Effector memory CD4-positive, alpha-beta T cell (primary cell): ENCODE data around the gene KIAA1671.

Experiments used
- DNase-seq, 3 donors: peaks; one replicate each; pipeline ENCODE4 v3.0.0-alpha.2; 2020
- H3K27ac ChIP-seq: 2 replicates; pipeline ENCODE4 v1.7.0; 2013; ENCODE audit warnings: mild to moderate bottlenecking, low read length, moderate library complexity; ENCODE audit not compliant: insufficient read depth, poor library complexity, severe bottlenecking
- H3K27me3 ChIP-seq: replicated peaks from 2 replicates; pipeline ENCODE4 v1.7.0; 2013; ENCODE audit warnings: mild to moderate bottlenecking, low read length; ENCODE audit not compliant: insufficient read depth, control insufficient read depth, poor library complexity, severe bottlenecking
- H3K36me3 ChIP-seq: 2 replicates; pipeline ENCODE4 v1.7.0; 2013; ENCODE audit warnings: mild to moderate bottlenecking, low read length, moderate library complexity; ENCODE audit not compliant: control insufficient read depth, insufficient read depth
- H3K4me1 ChIP-seq: 2 replicates; pipeline ENCODE4 v1.7.0; 2013; ENCODE audit warnings: low read length, mild to moderate bottlenecking; ENCODE audit not compliant: control insufficient read depth, insufficient read depth, poor library complexity, severe bottlenecking
- H3K4me3 ChIP-seq: 2 replicates; pipeline ENCODE4 v1.7.0; 2013; ENCODE audit warnings: low read length, low read depth, mild to moderate bottlenecking; ENCODE audit not compliant: insufficient read depth, poor library complexity, severe bottlenecking
- H3K9me3 ChIP-seq: 2 replicates; pipeline ENCODE4 v1.7.0; 2013; ENCODE audit warnings: mild to moderate bottlenecking, low read length, moderate library complexity; ENCODE audit not compliant: control insufficient read depth

KIAA1671 gene

GRCh38 chr22:25021976-25022711 lies 69.6 kb downstream of the KIAA1671 start:
- no peak overlapping the region for H3K4me3 ChIP-seq
- H3K27me3 ChIP-seq: no peaks in the 10 kb centered on the region
- H3K9me3 ChIP-seq: no peaks in the 10 kb centered on the region
- no peak overlapping the region for H3K27ac ChIP-seq
- no peaks in the 10 kb centered on the region for H3K36me3 ChIP-seq
- H3K4me1 ChIP-seq: peaks cover 4% of the 10 kb centered on the region
- DNase-seq: no peak

DNA sequence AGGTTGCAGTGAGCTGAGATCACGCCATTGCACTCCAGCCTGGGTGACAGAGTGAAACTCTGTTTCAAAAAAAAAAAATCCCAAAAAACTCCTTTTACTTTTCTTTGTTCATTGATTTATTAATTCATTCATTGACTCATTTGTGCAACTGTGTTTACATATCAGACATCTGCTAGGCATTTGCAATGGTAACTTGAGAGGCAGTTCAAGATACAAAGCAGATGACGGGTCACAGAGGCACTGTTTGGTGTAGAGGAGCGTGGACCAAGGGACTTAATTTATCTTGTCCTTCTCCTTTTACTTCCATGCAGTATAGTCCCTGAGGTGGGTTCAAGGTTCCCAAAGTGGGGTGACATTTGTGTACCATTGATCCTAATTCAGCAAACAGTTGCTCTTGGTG lies 71.4 kb downstream of the KIAA1671 start:
- DNase-seq: no peak
- Histone ChIP-seq H3K4me1 (peaks cover 4% of the 10 kb centered on the region), H3K36me3 (no peaks in the 10 kb centered on the region), H3K27ac (no peak overlapping the region), H3K27me3 (no peaks in the 10 kb centered on the region), H3K9me3 (no peaks in the 10 kb centered on the region), H3K4me3 (no peak overlapping the region)

- DNase-seq: no peak
- Histone ChIP-seq H3K27ac (no peak overlapping the region), H3K9me3 (no peaks in the 10 kb centered on the region), H3K36me3 (no peaks in the 10 kb centered on the region), H3K4me3 (no peak overlapping the region), H3K27me3 (no peaks in the 10 kb centered on the region), H3K4me1 (peaks cover 4% of the 10 kb centered on the region)
These were observed 72.4 kb downstream of the KIAA1671 start for GRCh38 chr22:25024895-25025294.

DNA sequence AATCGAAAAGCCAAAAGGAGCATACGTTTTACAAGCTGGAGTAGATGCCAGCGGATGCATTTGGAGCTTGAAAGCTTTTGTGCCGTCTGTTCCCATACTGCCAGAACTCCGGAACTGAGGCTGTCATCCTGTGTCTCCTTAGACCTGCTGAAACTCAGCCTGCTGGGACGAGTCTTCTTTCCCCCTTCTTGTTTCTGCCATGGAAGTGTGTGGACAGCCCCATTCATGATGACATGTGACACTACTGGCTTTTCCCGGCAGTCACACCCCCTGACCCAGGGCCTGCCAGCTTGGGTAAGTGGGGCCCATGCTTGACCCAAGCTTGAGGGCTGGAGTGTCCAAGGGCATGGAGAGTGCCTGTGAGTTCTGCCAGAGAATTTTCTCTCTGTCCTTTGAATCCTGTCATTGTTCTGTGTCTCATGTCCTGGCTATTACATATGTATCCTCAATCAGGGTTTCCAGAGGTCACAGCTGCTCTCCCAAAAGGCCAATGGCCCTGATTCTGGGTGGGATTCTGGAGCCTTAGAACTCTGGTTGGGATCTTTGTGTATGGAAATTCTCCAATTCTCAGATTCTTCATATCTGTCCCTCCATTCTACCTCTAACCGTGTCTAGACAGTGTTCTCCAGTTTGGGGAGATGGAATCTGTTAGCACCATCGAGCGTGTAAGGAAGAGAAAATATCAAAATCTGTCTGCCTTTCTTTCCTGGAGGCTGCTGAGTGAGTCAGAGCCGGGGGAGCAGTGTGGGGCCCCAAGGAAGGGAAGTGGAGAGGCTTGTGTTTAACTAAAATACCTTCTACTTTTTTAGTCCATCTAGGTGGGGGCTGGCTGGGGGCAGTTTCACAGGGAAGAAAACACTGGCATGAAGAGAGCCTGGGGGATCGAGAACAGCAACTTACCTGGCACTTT lies 73.2 kb downstream of the KIAA1671 start:
- H3K4me1 ChIP-seq: peaks cover 4% of the 10 kb centered on the region
- no peaks in the 10 kb centered on the region for H3K9me3 ChIP-seq
- H3K27me3 ChIP-seq: no peaks in the 10 kb centered on the region
- no peak overlapping the region for H3K27ac ChIP-seq
- H3K36me3 ChIP-seq: no peaks in the 10 kb centered on the region
- DNase-seq: no peak
- no peak overlapping the region for H3K4me3 ChIP-seq

- Histone ChIP-seq H3K9me3 (no peaks in the 10 kb centered on the region), H3K4me1 (peaks cover 4% of the 10 kb centered on the region), H3K27me3 (no peaks in the 10 kb centered on the region), H3K4me3 (no peak overlapping the region), H3K36me3 (no peaks in the 10 kb centered on the region), H3K27ac (no peak overlapping the region)
- DNase-seq: no peak
These were observed 74.8 kb downstream of the KIAA1671 start for GRCh38 chr22:25027043-25027906.

DNA sequence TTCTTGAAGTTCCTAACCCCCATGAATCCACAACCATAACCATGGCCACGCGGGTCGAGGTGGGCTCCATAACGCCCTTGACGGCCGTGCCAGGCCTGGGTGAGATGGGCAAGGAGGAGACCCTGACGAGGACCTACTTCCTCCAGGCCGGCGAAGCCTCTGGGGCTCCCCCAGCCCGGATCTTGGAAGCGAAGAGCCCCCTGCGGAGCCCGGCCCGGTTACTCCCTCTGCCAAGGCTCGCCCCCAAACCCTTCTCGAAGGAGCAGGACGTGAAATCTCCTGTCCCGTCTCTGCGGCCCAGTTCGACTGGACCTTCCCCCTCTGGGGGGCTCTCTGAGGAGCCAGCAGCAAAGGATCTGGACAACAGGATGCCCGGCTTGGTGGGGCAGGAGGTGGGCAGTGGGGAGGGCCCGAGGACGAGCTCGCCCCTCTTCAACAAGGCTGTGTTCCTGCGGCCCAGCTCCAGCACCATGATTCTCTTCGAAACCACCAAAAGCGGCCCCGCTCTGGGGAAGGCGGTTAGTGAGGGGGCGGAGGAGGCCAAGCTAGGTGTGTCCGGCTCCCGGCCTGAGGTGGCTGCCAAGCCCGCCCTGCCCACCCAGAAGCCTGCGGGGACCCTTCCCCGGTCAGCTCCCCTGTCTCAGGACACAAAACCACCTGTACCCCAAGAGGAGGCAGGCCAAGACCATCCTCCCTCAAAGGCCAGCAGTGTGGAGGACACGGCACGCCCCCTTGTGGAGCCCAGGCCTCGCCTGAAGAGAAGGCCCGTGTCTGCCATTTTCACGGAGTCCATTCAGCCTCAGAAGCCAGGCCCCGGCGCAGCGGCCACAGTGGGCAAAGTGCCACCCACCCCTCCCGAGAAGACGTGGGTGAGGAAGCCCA lies 75.7 kb downstream of the KIAA1671 start:
- peaks cover 4% of the 10 kb centered on the region for H3K4me1 ChIP-seq
- H3K4me3 ChIP-seq: no peak overlapping the region
- no peak overlapping the region for H3K27ac ChIP-seq
- H3K27me3 ChIP-seq: no peaks in the 10 kb centered on the region
- H3K36me3 ChIP-seq: no peaks in the 10 kb centered on the region
- H3K9me3 ChIP-seq: no peaks in the 10 kb centered on the region
- DNase-seq: no peak

GRCh38 chr22:25028841-25029141 lies 76.3 kb downstream of the KIAA1671 start:
- H3K27me3 ChIP-seq: no peaks in the 10 kb centered on the region
- no peak overlapping the region for H3K27ac ChIP-seq
- no peaks in the 10 kb centered on the region for H3K36me3 ChIP-seq
- H3K4me3 ChIP-seq: no peak overlapping the region
- no peak for DNase-seq
- peaks cover 4% of the 10 kb centered on the region for H3K4me1 ChIP-seq
- H3K9me3 ChIP-seq: no peaks in the 10 kb centered on the region

DNA sequence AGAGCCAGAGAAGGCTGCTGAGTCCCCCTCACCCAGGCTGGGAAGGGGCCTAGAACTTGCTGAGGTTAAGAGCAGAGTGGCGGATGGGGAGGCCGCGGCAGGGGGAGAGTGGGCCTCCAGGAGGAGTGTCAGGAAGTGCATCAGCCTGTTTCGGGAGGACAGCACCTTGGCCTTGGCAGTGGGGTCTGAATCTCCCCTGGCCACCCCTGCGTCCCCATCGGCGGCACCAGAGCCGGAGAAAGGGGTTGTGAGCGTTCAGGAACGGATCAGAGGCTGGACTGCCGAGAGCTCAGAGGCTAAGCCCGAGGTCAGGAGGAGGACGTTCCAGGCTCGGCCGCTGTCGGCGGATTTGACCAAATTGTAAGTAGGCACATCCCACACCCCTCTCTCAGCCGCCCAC lies 76.7 kb downstream of the KIAA1671 start:
- H3K4me3 ChIP-seq: no peak overlapping the region
- no peak overlapping the region for H3K27ac ChIP-seq
- H3K36me3 ChIP-seq: no peaks in the 10 kb centered on the region
- H3K4me1 ChIP-seq: peaks cover 4% of the 10 kb centered on the region
- DNase-seq: no peak
- no peaks in the 10 kb centered on the region for H3K27me3 ChIP-seq
- no peaks in the 10 kb centered on the region for H3K9me3 ChIP-seq

- Histone ChIP-seq H3K4me3 (no peak overlapping the region), H3K27ac (no peak overlapping the region), H3K4me1 (peaks cover 4% of the 10 kb centered on the region), H3K9me3 (no peaks in the 10 kb centered on the region), H3K27me3 (no peaks in the 10 kb centered on the region), H3K36me3 (no peaks in the 10 kb centered on the region)
- no peak for DNase-seq
These were observed 78.1 kb downstream of the KIAA1671 start for GRCh38 chr22:25030636-25031035.
